HG03159 (cell line): ENCODE measurements around the gene CDH8.
"Not testable (repeated sequence)": the region's sequence is repeated elsewhere in the genome, so short reads cannot be mapped to it uniquely, and the experiment has no call there.

Experiments
- ATAC-seq: cut with Tn5 transposase; IDR thresholded peaks from one replicate; pipeline ENCODE4 v1.9.1; 2021; ENCODE audit warnings: mild to moderate bottlenecking, moderate library complexity; ENCODE audit not compliant: unreplicated experiment

The CDH8 gene

GRCh38 chr16:61797961-61798507, 238.2 kb downstream of the CDH8 start:
- no peak for ATAC-seq

GRCh38 chr16:61797296-61797795, 238.9 kb downstream of the CDH8 start:
- ATAC-seq = no peak

GRCh38 chr16:61792194-61792909, 243.9 kb downstream of the CDH8 start:
- no peak for ATAC-seq

GRCh38 chr16:61791464-61791863, 244.8 kb downstream of the CDH8 start:
- no peak for ATAC-seq

GRCh38 chr16:61781855-61782254, 254.4 kb downstream of the CDH8 start:
- ATAC-seq = not testable (repeated sequence)

- no peak for ATAC-seq
Observed at GRCh38 chr16:61780161-61780560, 256.1 kb downstream of the CDH8 start.

- no peak for ATAC-seq
Observed at GRCh38 chr16:61770301-61770700, 265.9 kb downstream of the CDH8 start.

- ATAC-seq = no peak
Observed at GRCh38 chr16:61763991-61764390, 272.2 kb downstream of the CDH8 start.

- no peak for ATAC-seq
Observed at GRCh38 chr16:61763013-61763412, 273.2 kb downstream of the CDH8 start.

- no peak for ATAC-seq
Observed at GRCh38 chr16:61730997-61731396, 305.2 kb downstream of the CDH8 start.

GRCh38 chr16:61726701-61727100, 309.5 kb downstream of the CDH8 start:
- no peak for ATAC-seq

GRCh38 chr16:61726125-61726524, 310.1 kb downstream of the CDH8 start:
- no peak for ATAC-seq

GRCh38 chr16:61721544-61721943, 314.7 kb downstream of the CDH8 start:
- ATAC-seq = no peak

GRCh38 chr16:61715393-61715792, 320.8 kb downstream of the CDH8 start:
- ATAC-seq = no peak

- no peak for ATAC-seq
Observed at GRCh38 chr16:61713787-61714186, 322.5 kb downstream of the CDH8 start.

- ATAC-seq = not testable (repeated sequence)
Observed at GRCh38 chr16:61699640-61700039, 336.6 kb downstream of the CDH8 start.

GRCh38 chr16:61684541-61684940, 351.7 kb downstream of the CDH8 start:
- ATAC-seq = no peak

GRCh38 chr16:61681673-61682072, 354.6 kb downstream of the CDH8 start:
- ATAC-seq = no peak

- no peak for ATAC-seq
Observed at GRCh38 chr16:61681124-61681523, 355.1 kb downstream of the CDH8 start.

- ATAC-seq = no peak
Observed at GRCh38 chr16:61678182-61678581, 358.1 kb downstream of the CDH8 start.

GRCh38 chr16:61677776-61678175, 358.5 kb downstream of the CDH8 start:
- ATAC-seq = no peak

- ATAC-seq = no peak
Observed at GRCh38 chr16:61676740-61677139, 359.5 kb downstream of the CDH8 start.

GRCh38 chr16:61671161-61671560, 365.1 kb downstream of the CDH8 start:
- ATAC-seq = no peak
